ENCODE results near the gene SAMD8. TPM values are rescaled to one million over a fixed set of nuclear protein-coding genes. Genes with fewer than 3 reads are reported as not detected.
"Not testable (repeated sequence)": the region's sequence is repeated elsewhere in the genome, so short reads cannot be mapped to it uniquely, and the experiment has no call there.

SAMD8 gene
- total RNA-seq, 1 donor from 2014 or later: 16.5 TPM

GRCh38 chr10:75201793-75202307 lies 90.4 kb downstream of the SAMD8 start:
- Histone ChIP-seq H3K27ac (peak overlapping the region; percentile 63 to 69), H3K4me1 (peaks cover 5 to 8% of the 10 kb centered on the region in 2 donors), H3K4me3 (no peak overlapping the region), H3K36me3 (no peaks in the 10 kb centered on the region), H3K9me3 (no peaks in the 10 kb centered on the region), H3K27me3 (no peaks in the 10 kb centered on the region)
- TF ChIP-seq CTCF (IDR thresholded peaks at IDR 0.05): no peak
- DNase-seq (ENCODE audit: low spot score in 2 of 2): peak in 1 of 2 donors; percentile 44
- intact Hi-C loops (cut with DNase I): no loop called here

- no peak for TF ChIP-seq CTCF (IDR thresholded peaks at IDR 0.05)
- Histone ChIP-seq H3K36me3 (no peaks in the 10 kb centered on the region), H3K27ac (peak overlapping the region; percentile 63 to 69), H3K4me3 (no peak overlapping the region), H3K4me1 (peaks cover 5 to 8% of the 10 kb centered on the region in 2 donors), H3K9me3 (no peaks in the 10 kb centered on the region), H3K27me3 (no peaks in the 10 kb centered on the region)
- intact Hi-C loops (cut with DNase I): no loop called here
- DNase-seq (ENCODE audit: low spot score in 2 of 2): peak in 1 of 2 donors; percentile 77
Observed at GRCh38 chr10:75202321-75203045, 91.0 kb downstream of the SAMD8 start.

GRCh38 chr10:75203046-75203620 lies 91.7 kb downstream of the SAMD8 start:
- DNase-seq (ENCODE audit: low spot score in 2 of 2): peak in 1 of 2 donors; percentile 50
- H3K4me1 ChIP-seq; H3K27me3 ChIP-seq; H3K4me3 ChIP-seq; H3K9me3 ChIP-seq; intact Hi-C loops (cut with DNase I); H3K36me3 ChIP-seq: not testable (repeated sequence)
- H3K27ac ChIP-seq: peak overlapping the region; percentile 63 to 69

- Histone ChIP-seq H3K9me3 (no peaks in the 10 kb centered on the region), H3K27ac (peak overlapping the region in 1 of 2 donors; percentile 63), H3K36me3 (no peaks in the 10 kb centered on the region), H3K4me1 (peaks cover 5 to 8% of the 10 kb centered on the region in 2 donors), H3K4me3 (no peak overlapping the region), H3K27me3 (no peaks in the 10 kb centered on the region)
- no peak for TF ChIP-seq CTCF (IDR thresholded peaks at IDR 0.05)
- intact Hi-C loops (cut with DNase I): no loop called here
- DNase-seq (ENCODE audit: low spot score in 2 of 2): peak in 1 of 2 donors; percentile 51
Observed at GRCh38 chr10:75203724-75204123, 92.3 kb downstream of the SAMD8 start.

- peak in 1 of 2 donors; percentile 44 for DNase-seq (ENCODE audit: low spot score in 2 of 2)
- intact Hi-C loops (cut with DNase I): no loop called here
- H3K36me3 ChIP-seq: no peaks in the 10 kb centered on the region
- no peaks in the 10 kb centered on the region for H3K9me3 ChIP-seq
- H3K4me3 ChIP-seq: no peak overlapping the region
- no peak overlapping the region for H3K27ac ChIP-seq
- no peaks in the 10 kb centered on the region for H3K27me3 ChIP-seq
- TF ChIP-seq CTCF (IDR thresholded peaks at IDR 0.05): no peak
- H3K4me1 ChIP-seq: peaks cover 5 to 11% of the 10 kb centered on the region in 2 donors
Observed at GRCh38 chr10:75205908-75206307, 94.5 kb downstream of the SAMD8 start.

GRCh38 chr10:75206638-75207037 lies 95.2 kb downstream of the SAMD8 start:
- H3K27me3 ChIP-seq; H3K4me3 ChIP-seq; intact Hi-C loops (cut with DNase I); H3K27ac ChIP-seq; H3K36me3 ChIP-seq; H3K9me3 ChIP-seq: not testable (repeated sequence)
- peaks cover 11 to 14% of the 10 kb centered on the region in 2 donors for H3K4me1 ChIP-seq
- peak in 1 of 2 donors; percentile 8 for DNase-seq (ENCODE audit: low spot score in 2 of 2)
